GM19035 (cell line): Measurements from ENCODE around the gene ADGRG4.
A peak's percentile ranks its signal among the peaks of the same experiment; 100 is the strongest.
"Not testable (repeated sequence)": the region's sequence is repeated elsewhere in the genome, so short reads cannot be mapped to it uniquely, and the experiment has no call there.

Experiments
- ATAC-seq: cut with Tn5 transposase; IDR thresholded peaks from one replicate; pipeline ENCODE4 v1.9.1; 2021; ENCODE audit not compliant: unreplicated experiment

Gene ADGRG4, protein sequence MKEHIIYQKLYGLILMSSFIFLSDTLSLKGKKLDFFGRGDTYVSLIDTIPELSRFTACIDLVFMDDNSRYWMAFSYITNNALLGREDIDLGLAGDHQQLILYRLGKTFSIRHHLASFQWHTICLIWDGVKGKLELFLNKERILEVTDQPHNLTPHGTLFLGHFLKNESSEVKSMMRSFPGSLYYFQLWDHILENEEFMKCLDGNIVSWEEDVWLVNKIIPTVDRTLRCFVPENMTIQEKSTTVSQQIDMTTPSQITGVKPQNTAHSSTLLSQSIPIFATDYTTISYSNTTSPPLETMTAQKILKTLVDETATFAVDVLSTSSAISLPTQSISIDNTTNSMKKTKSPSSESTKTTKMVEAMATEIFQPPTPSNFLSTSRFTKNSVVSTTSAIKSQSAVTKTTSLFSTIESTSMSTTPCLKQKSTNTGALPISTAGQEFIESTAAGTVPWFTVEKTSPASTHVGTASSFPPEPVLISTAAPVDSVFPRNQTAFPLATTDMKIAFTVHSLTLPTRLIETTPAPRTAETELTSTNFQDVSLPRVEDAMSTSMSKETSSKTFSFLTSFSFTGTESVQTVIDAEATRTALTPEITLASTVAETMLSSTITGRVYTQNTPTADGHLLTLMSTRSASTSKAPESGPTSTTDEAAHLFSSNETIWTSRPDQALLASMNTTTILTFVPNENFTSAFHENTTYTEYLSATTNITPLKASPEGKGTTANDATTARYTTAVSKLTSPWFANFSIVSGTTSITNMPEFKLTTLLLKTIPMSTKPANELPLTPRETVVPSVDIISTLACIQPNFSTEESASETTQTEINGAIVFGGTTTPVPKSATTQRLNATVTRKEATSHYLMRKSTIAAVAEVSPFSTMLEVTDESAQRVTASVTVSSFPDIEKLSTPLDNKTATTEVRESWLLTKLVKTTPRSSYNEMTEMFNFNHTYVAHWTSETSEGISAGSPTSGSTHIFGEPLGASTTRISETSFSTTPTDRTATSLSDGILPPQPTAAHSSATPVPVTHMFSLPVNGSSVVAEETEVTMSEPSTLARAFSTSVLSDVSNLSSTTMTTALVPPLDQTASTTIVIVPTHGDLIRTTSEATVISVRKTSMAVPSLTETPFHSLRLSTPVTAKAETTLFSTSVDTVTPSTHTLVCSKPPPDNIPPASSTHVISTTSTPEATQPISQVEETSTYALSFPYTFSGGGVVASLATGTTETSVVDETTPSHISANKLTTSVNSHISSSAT (N-terminal part only)

DNA sequence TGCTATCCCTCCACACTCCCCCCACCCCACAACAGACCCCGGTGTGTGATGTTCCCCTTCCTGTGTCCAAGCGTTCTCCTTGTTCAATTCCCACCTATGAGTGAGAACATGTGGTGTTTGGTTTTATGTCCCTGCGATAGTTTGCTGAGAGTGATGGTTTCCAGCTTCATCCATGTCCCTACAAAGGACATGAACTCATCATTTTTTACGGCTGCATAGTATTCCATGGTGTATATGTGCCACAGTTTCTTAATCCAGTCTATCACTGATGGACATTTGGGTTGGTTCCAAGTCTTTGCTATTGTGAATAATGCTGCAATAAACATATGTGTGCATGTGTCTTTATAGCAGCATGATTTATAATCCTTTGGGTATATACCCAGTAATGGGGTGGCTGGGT is at the start of gene ADGRG4:
ADGRG4 (plus strand) TSS at position 243 of the 400 bp plus-strand sequence. CDS start 7,815 bp downstream, outside the sequence.
- ATAC-seq = not testable (repeated sequence)

DNA sequence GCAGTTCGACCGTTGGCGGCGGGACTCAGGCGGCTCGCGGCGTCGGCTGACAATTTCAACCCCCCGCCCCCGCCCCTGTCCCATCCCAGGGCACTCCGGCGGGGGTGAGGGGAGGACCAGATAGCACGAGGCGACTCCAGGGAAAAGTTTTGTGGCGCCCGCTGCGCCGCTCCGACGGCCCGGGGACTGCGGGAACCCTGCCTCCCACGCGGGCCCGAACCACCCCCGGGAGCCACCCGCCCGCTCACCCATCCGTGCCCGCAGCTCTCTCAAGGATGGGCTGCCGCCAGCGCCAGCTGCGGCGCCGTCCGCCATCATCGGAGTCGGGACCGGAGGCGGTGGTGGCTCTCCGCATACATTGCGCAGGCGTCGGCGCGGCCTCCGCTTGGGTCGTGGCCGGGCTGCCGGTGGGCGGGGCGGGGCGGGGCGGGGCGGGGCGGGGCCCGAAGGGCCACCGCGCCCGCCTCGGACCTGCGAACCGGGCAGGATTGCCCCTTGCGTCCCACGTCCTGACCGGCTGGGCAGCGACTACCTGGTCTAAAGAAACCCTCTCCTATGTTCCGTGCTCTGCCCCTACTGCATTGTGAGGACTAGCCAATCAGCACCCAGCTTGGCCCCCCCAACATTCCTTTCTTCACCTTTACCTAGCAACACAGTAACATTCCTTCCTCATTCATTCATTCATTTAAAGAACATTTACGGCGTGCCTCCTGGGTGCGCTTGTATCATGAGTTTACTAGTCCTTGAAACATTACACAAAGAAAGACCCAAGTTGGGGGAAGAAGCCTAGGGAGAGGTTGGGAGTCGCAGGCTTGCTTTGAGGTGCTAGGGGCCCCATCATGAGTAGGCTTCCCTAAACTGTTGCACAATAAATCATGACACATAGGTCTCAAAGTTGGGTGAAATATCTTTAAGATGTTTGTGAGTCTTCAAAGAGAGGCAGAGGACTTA is 49.4 kb upstream of the ADGRG4 start, which contains the start of gene MAP7D3:
MAP7D3 (minus strand) TSS at position 360 of the 951 bp plus-strand sequence; CDS start at position 318, 42 bp downstream.
- peak; percentile 87 for ATAC-seq

DNA sequence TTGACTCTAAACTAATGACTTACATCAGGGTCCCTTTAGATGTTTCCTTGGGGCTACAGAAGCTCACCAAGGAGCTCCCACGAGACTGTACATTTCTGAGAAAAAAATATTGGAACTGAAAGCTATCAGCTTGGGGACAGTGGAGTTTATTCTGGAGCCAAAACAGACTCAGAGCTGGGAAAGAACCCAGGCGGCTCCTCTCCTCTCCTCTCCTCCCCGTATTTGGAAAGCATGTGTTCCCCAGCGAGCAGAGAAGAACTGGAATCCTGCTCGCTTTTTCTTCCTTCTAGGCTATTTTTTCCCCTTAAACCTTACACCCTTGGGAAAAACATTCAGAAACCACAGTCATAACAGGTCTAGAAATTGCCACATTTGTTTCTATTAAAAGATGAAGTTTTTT is 45.2 kb upstream of the ADGRG4 start:
- ATAC-seq = no peak

DNA sequence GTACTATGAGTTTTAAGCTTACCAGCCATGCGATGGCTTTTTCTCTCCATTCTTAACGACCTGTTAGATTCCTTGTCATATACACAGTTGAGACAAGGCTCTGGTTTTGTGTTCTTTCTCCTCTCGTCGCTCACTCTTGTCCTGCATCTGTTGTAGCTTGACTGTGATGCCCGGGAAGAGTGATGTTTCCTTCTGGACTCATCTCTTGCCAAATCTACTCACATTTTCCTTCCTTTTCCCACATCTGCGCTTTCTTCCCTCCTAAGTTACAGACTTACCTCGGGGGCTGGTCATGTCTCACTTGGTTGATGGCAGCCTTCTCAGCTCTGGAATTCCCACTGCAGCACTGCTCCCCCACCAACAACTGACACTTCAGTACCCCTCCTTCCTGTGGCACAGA is 44.7 kb upstream of the ADGRG4 start:
- no peak for ATAC-seq

DNA sequence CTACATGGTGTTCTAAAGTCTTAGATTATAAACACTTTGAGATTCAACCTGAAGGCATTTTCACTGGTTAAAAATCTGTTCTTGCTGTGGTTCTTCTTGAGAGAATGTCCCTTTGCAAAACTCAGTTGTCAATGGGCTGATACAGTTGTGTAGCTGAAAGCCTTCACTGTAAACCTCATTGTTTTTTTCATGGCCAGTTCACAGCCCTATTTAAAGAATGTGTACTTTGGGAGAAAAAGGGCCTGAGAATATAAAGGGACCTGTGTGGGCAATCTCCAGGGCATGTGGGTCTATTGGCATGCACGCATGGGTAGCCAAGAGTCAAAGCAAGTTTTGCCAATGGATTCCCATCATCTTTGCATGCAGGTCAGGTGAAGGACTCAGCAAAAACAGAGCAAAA is 41.8 kb upstream of the ADGRG4 start:
- no peak for ATAC-seq

DNA sequence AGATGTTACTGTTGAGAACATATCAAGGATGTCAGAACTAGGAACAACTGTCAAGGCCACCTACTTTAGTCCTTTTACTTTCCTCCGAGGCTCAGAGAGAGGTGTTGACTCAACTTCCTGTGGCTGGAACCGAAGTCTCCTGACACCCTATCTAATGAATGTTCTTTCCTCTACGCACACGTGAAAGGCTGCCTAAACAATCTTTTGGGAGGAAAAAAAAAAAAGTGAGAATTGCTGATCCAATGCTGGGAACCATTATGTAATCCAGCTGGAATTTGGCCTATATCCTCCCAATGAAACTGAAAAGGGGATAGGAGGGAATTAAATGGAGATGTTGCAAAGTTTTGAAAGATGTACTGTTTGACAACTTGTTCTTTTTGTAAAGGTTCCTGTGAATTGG is 41.2 kb upstream of the ADGRG4 start:
- no peak for ATAC-seq

DNA sequence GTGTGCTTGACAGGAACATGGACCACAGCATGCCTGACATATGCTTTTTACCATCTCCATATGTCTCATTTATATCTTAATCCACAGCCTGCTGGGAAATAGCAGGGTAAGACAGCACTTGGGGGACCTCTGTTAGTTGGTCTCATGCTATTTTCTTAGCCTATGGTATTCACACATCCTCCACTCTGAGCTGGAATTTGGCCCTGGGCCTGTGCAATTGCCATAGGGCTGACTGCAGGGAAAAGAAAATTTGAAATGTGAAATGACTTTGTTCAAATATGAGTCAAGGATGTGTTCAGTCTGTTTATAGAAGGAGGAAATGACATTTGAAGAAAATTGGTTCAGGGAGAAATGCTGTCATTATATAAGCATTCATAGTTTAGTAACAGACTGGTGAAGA is 40.0 kb upstream of the ADGRG4 start:
- ATAC-seq = no peak

DNA sequence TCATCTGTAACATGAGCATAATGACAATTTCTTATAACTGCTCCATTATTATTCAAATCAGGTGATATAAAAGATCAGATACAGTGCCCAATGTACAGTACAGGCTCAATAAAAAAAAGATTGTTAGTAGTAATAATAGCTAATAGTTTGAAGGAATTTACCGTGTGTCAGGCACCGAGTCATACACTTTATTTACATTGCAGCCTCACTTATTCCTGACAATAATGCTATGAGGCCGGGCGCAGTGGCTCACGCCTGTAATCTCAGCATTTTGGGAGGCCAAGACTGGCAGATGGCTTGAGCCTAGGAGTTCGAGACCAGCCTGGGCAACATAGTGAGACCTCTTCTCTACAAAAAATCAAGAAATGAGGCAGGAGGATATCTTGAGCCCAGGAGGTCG is 39.4 kb upstream of the ADGRG4 start:
- ATAC-seq = no peak

DNA sequence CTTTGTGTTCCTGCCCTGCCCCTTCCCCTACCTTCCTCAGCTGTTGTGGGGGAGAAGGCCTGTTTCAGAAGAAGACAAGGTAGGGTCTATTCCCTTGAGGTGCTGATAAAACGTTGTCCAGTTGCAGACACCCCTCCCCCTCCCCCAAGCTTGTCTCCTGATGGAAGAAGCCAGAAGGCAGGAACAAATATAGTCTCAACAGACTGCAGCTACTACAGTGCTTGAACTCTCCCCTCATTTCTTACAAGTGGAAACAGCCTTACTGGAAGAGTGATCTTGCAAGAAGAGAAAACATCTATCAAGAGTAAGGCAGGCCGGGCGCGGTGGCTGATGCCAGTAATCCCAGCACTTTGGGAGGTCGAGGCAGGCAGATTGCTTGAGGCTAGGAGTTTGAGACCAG is 38.5 kb upstream of the ADGRG4 start:
- no peak for ATAC-seq

DNA sequence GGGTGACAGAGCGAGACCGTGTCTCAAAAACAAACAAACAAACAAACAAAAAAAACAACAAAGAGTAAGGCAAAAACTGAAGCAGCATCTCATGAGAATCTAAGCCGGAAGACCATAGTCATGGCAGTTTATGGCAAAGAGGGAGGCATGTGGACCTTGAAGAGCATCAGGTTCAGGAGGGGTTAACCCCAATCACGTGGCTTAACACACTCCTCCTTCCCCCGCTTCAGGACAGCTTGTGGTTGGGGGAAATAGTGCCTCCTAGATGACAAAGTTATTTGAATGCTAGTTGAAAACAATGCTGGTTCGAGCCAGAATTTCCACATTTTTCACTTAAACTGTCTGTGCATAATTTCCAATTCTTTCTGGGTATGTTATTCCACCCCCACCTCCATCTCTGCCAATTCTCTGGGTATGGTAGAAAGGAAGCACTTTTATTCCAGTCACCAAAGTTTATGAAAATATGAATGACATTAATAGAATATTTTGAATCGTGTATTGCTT is 37.9 kb upstream of the ADGRG4 start:
- ATAC-seq = no peak

DNA sequence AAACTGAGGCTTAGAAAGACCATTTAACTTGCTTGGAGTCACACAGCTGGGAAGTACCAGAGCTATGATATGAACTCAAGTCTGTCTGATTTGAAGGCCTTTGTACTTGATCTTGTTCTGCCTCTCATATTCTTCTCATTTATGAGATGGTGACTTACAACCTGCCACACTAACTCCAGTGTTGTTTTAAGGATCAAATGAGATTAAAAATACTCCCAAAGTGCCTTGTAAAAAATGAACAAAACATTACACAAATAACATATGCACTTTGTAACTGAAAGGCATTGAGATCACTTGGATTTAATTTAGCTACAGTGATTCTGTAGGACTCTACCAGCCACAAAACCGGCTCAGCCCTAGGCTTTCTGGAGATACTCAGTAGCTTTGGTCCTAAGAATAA is 33.9 kb upstream of the ADGRG4 start:
- ATAC-seq = no peak

DNA sequence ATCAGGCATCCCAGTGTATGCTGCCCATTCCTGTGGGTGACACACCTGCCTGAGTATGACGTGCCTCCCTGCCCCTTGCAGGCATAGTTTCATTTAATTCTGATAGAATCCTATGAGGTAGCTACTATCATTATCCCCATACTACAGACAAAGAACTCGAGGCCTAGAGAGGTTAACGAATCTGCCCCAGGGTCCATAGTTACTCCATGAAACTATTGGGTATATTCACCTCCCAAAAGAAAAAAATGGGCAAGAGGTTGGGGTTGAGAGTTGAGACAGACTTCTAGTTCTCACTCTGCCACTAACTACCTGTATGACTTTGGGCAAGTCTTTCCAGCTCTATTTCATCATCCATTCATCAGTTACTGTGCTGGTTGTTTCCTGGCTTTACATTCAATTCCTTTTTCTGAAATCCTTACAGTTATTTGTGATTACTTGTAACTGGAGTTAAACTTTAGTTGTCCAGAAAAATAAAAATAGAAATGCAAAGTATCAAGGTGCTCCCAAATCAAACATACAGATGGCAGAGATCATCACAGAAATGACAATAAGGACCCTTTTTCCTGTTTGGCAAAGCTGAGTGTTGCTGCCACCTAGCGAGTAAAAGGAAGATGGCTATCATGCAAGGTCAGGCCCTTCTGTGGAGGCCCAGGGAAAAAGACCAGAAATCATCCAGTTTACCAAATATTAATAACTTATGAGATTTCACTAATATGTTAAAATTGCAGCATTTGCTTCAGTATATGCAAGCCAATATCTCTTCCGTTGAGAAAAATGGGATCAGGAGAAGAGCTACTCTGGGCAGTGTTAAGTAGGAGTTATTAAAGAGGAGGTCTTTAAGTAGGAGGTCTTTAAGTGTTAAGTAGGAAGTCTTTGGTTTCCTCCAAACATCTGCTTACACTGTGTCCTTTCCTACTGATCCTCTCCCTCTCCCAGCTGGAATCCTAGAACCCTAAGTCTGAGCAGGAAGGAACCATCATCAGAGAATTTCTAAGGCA is 32.4 kb upstream of the ADGRG4 start:
- peak; percentile 68 for ATAC-seq

DNA sequence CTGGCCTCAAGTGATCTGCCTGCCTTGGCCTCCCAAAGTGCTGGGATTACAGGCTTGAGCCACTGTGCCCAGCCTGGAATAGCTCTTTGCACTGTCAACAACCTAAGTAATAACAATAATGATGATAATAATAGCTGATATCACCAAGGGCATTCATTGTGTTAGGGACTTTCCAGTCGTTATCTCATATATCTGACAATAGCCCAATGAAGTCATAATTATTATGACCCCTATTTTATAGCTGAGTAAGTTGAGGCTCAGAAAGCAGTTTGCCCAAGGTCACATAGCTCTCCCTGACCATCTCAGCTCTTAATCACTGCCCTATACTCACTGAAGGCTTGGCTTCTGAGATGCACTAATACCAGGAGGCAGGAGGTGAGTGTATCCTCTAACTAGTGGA is 30.8 kb upstream of the ADGRG4 start:
- no peak for ATAC-seq

DNA sequence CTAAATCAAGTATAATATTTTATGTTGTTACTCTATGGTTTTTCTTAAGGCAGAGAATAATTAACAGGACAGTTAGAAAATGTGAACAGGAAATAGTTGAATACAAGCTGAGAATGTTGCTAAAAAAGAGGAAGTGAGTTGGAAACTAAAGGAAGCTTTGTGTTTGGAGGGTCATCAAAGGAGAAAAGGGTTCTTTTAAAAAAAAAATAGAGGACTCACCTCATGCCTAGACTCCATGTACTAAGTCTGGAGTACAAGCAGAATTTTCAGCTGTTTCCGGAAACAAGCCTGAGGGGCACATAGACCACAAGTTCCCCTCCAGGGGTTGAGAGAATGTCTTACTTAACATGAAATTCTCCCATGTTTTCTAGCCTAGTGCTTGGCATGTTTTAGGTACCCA is 29.5 kb upstream of the ADGRG4 start:
- ATAC-seq = no peak

DNA sequence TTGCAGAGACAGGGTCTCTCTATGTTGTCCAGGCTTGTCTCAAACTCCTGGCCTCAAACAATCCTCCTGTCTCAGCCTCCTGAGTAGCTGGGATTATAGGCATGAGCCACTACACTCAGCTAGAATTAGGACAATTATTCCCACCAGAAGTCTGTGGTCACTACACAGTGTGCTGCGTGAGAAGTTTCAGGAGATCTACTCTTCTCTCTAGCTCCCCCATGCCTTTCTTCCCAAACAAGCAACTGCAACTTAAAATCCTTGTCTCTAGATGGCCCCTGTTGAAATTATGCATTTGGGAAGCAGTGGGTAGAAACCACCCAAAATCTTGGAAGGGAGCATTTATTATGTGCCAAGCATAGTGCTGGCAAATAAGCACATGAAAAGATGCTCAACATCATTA is 28.4 kb upstream of the ADGRG4 start:
- no peak for ATAC-seq

DNA sequence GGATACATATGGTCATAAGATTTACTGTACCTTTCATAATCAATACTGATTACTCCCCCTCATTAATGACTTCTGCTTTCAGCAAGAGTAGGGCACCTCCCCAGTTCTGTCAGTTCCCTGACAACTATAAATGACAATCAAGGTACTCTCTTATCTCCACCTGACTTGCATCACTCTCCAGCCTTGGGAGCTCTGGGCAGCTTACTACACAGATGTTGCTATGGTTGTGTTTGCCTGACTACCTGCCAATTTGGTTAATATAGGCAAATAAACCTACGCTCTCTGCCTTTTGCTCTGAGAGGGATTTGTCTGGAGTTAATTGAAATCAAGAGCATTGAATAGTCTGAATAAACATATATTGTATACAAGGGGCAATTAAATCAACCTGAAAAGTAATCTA is 26.8 kb upstream of the ADGRG4 start:
- ATAC-seq = no peak

DNA sequence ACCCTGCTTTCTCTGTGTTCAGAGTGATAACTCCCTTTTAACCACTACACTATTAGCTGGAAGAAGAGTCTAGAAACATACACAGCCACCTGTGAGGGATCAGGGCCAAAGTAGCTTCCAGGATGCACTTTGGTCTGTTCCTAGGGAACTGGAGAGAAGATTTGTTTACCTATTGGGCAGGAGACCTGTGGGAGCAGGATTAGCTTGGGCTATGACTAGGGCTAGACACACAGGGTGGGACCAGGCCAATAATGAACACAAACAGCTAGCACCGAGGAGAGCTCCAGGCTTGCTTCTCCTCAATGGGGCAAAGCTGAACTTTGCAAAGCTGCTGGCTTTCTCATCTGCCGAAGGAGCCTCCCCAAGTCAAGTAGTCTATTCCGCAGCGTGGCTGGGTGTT is 25.2 kb upstream of the ADGRG4 start:
- ATAC-seq = no peak

DNA sequence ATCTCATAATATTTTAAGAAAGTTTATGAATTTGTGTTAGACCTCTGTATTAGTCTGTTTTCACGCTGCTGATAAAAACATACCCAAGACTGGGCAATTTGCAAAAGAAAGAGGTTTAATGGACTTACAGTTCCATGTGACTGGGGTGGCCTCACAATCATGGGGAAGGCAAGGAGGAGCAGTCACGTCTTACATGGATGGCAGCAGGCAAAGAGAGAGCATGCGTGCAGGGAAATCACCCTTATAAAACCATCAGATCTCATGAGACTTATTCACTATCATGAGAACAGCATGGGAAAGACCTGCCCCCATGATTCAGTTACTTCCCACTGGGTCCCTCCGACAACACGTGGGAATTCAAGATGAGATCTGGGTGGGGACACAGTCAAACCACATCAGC is 14.4 kb upstream of the ADGRG4 start:
- ATAC-seq = not testable (repeated sequence)

DNA sequence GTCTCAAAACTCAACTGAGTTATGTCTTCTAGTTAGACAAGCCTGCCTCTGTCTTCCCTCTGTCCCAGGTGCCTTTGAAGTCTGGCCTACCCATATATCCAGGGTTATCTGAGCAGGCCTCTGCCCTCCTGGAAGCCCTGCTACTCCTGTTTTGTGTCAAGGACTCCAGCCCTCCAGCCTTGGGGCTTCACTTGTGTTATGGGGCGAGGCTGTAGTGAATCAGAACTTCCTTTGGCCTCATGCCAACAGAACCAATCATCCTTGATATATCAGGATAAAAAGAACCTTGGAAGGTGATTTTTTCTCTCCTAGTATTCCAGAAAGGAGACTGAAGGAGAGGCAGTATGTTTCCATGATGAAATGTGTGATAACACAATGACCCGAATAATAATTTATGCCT is 8.9 kb upstream of the ADGRG4 start:
- ATAC-seq = no peak
